GM23338 (cell line): ENCODE data around the gene NCS1. TPM values are rescaled to one million over a fixed set of nuclear protein-coding genes. Genes with fewer than 3 reads are reported as not detected.

Experiments used
- ATAC-seq: fragments of 200-7000 bp; cut with Tn5 transposase; 3 replicates; pipeline ENCODE4 v1.9.1; 2020
- DNase-seq: peaks from one replicate; pipeline ENCODE4 v3.0.0-alpha.2; 2015; ENCODE audit warnings: low spot score
- H2AFZ ChIP-seq: fragments of 200-600 bp; sonication (generic); 2 replicates; pipeline ENCODE4 v1.8.0; 2016; ENCODE audit warnings: antibody characterized with exemption, mild to moderate bottlenecking, moderate library complexity
- H3F3A ChIP-seq: fragments of 200-600 bp; sonication (generic); replicated peaks from 2 replicates; pipeline ENCODE4 v1.8.0; 2017; ENCODE audit warnings: antibody characterized with exemption, mixed run types, low read depth
- H3K27ac ChIP-seq: fragments of 200-600 bp; sonication (generic); 2 replicates; pipeline ENCODE4 v1.6.1; 2016; ENCODE audit warnings: low read depth
- H3K27me3 ChIP-seq: fragments of 200-600 bp; sonication (generic); 2 replicates; pipeline ENCODE4 v1.8.0; 2016; ENCODE audit warnings: mild to moderate bottlenecking, mixed run types, moderate library complexity; ENCODE audit not compliant: insufficient read depth
- H3K36me3 ChIP-seq: fragments of 200-600 bp; sonication (generic); 2 replicates; pipeline ENCODE4 v1.8.0; 2016; ENCODE audit warnings: mild to moderate bottlenecking; ENCODE audit not compliant: insufficient read depth
- H3K4me1 ChIP-seq: fragments of 200-600 bp; sonication (generic); 2 replicates; pipeline ENCODE4 v1.8.0; 2016; ENCODE audit warnings: mild to moderate bottlenecking, moderate library complexity; ENCODE audit not compliant: insufficient read depth
- H3K4me2 ChIP-seq: fragments of 200-600 bp; sonication (generic); 2 replicates; pipeline ENCODE4 v1.7.1; 2017; ENCODE audit warnings: mixed run types
- H3K4me3 ChIP-seq: fragments of 200-600 bp; sonication (generic); 2 replicates; pipeline ENCODE4 v1.6.1; 2016; ENCODE audit warnings: mixed run types
- H3K79me2 ChIP-seq: fragments of 200-600 bp; sonication (generic); replicated peaks from 2 replicates; pipeline ENCODE4 v1.8.0; 2017; ENCODE audit warnings: mild to moderate bottlenecking; ENCODE audit not compliant: insufficient read depth
- H3K9me2 ChIP-seq: fragments of 200-600 bp; sonication (generic); 2 replicates; pipeline ENCODE4 v1.8.0; 2017; ENCODE audit not compliant: insufficient read depth
- H4K20me1 ChIP-seq: fragments of 200-600 bp; sonication (generic); replicated peaks from 2 replicates; pipeline ENCODE4 v1.8.0; 2017; ENCODE audit warnings: mild to moderate bottlenecking; ENCODE audit not compliant: insufficient read depth
- H3K27ac Mint-ChIP-seq: 2 replicates; pipeline ENCODE4 v1.8.0; 2020; ENCODE audit warnings: inconsistent platforms, mild to moderate bottlenecking, moderate library complexity, mixed read lengths
- H3K27me3 Mint-ChIP-seq: 3 replicates; pipeline ENCODE4 v1.8.0; 2022; ENCODE audit warnings: low read depth, mild to moderate bottlenecking, moderate library complexity, mixed read lengths, inconsistent platforms; ENCODE audit not compliant: insufficient read depth, poor library complexity
- H3K36me3 Mint-ChIP-seq: 3 replicates; pipeline ENCODE4 v1.8.0; 2021; ENCODE audit warnings: low read depth, mild to moderate bottlenecking, inconsistent platforms, moderate library complexity, mixed read lengths
- H3K4me1 Mint-ChIP-seq: 3 replicates; pipeline ENCODE4 v1.8.0; 2020; ENCODE audit warnings: mild to moderate bottlenecking, inconsistent platforms, mixed read lengths
- H3K4me3 Mint-ChIP-seq: 3 replicates; pipeline ENCODE4 v1.8.0; 2021; ENCODE audit warnings: moderate library complexity, mild to moderate bottlenecking, inconsistent platforms, mixed read lengths
- H3K9me3 Mint-ChIP-seq: 3 replicates; pipeline ENCODE4 v1.8.0; 2020; ENCODE audit warnings: moderate library complexity, mild to moderate bottlenecking, inconsistent platforms, mixed read lengths
- EZH2 ChIP-seq: fragments of 200-600 bp; sonication (generic); IDR thresholded peaks from one replicate; pipeline ENCODE4 v1.8.0; 2017; ENCODE audit warnings: antibody characterized with exemption, mild to moderate bottlenecking, low read depth; ENCODE audit not compliant: unreplicated experiment
- EZH2phosphoT487 ChIP-seq: fragments of 200-600 bp; sonication (generic); IDR thresholded peaks from one replicate; pipeline ENCODE4 v1.8.1; 2018; ENCODE audit warnings: antibody characterized with exemption; ENCODE audit not compliant: unreplicated experiment
- JUNB ChIP-seq: IDR thresholded peaks from one replicate; pipeline ENCODE4 v1.6.1; 2016; ENCODE audit warnings: antibody characterized with exemption; ENCODE audit not compliant: unreplicated experiment
- NANOG ChIP-seq: IDR thresholded peaks from 2 replicates; pipeline ENCODE4 v1.6.1; 2016; ENCODE audit warnings: antibody characterized with exemption, borderline replicate concordance
- POLR2AphosphoS5 ChIP-seq: IDR thresholded peaks from 2 replicates; pipeline ENCODE4 v1.6.1; 2016; ENCODE audit warnings: antibody characterized with exemption, low read depth
- STAT1 ChIP-seq: IDR thresholded peaks from one replicate; pipeline ENCODE4 v1.6.1; 2016; ENCODE audit warnings: antibody characterized with exemption; ENCODE audit not compliant: unreplicated experiment
- ZNF114 ChIP-seq: fragments of 250-450 bp; sonication (Bioruptor Pico); IDR thresholded peaks from 2 replicates; pipeline ENCODE4 v1.5.0; 2020; ENCODE audit warnings: mild to moderate bottlenecking, moderate library complexity
- ZNF331 ChIP-seq: fragments of 250-450 bp; sonication (Bioruptor Pico); IDR thresholded peaks from 2 replicates; pipeline ENCODE4 v1.5.0; 2020; ENCODE audit warnings: low read depth, mild to moderate bottlenecking, moderate library complexity
- polyA plus RNA-seq: library from polyadenylated mRNA; unstranded; fragments of >200 nt; fragmentation: Nextera tagmentation; extraction: Ambion mirVana; gene quantifications from 2 replicates; pipeline ENCODE4 v1.2.1, GENCODE V29; 2016
- total RNA-seq: library from RNA; depleted of rRNA; stranded (reverse); fragments of >200 nt; shearing (Covaris generic); gene quantifications from 2 replicates; pipeline ENCODE4 v1.2.3, GENCODE V29; 2014
- TF ChIP-seq, protein P1 (sequence below): fragments of 250-450 bp; sonication (Bioruptor Pico); IDR thresholded peaks from 2 replicates; pipeline ENCODE4 v1.5.0; 2020; ENCODE audit warnings: mild to moderate bottlenecking, moderate library complexity
- TF ChIP-seq, protein P2 (sequence below): IDR thresholded peaks from one replicate; pipeline ENCODE4 v1.6.1; 2018; ENCODE audit warnings: antibody characterized with exemption; ENCODE audit not compliant: unreplicated experiment
- TF ChIP-seq, protein P3 (sequence below), 2 experiments: fragments of 200-600 bp in 1 of 2; sonication (generic) in 1 of 2; conservative IDR thresholded peaks; 2 replicates each; pipeline versions ENCODE4 v1.5.1 to v1.6.1; 2016 to 2017; ENCODE audit warnings: antibody characterized with exemption in 2 of 2, low read depth in 2 of 2, mild to moderate bottlenecking in 2 of 2, moderate library complexity in 1 of 2
- TF ChIP-seq, protein P4 (sequence below): IDR thresholded peaks from 2 replicates; pipeline ENCODE4 v1.6.1; 2016; ENCODE audit warnings: antibody characterized with exemption

Gene NCS1
- total and polyA plus RNA-seq, 2 experiments from 2014 or later, result 8.2 to 34.3 TPM

DNA sequence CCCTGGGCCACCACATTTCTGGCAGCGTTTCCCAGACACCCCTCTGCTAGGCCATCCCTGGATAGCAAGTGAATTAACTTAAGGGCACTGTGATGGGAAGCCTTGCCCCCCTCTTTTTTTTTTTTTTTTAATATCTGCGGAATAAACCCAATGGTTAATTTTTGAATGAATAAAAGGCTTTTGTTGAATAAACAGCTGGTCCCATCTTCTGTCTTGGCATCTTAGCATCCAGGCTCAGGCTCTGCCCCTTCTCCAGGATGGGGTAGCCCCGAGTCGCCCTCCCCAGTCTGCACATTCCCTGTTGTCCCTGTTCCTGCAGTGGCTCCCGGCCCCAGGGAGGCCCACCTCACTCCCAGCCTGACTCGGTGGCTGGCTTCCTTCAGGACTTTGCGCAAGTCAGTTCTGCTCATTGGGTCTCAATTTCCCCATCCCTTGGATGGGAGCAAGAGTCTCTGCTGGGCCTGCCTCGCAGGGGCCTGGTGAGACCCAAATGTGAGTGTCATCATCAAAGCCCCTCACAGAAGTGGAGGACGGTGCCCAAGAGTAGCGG lies 64.3 kb downstream of the NCS1 start (continued):
- TF ChIP-seq, protein P1, sequence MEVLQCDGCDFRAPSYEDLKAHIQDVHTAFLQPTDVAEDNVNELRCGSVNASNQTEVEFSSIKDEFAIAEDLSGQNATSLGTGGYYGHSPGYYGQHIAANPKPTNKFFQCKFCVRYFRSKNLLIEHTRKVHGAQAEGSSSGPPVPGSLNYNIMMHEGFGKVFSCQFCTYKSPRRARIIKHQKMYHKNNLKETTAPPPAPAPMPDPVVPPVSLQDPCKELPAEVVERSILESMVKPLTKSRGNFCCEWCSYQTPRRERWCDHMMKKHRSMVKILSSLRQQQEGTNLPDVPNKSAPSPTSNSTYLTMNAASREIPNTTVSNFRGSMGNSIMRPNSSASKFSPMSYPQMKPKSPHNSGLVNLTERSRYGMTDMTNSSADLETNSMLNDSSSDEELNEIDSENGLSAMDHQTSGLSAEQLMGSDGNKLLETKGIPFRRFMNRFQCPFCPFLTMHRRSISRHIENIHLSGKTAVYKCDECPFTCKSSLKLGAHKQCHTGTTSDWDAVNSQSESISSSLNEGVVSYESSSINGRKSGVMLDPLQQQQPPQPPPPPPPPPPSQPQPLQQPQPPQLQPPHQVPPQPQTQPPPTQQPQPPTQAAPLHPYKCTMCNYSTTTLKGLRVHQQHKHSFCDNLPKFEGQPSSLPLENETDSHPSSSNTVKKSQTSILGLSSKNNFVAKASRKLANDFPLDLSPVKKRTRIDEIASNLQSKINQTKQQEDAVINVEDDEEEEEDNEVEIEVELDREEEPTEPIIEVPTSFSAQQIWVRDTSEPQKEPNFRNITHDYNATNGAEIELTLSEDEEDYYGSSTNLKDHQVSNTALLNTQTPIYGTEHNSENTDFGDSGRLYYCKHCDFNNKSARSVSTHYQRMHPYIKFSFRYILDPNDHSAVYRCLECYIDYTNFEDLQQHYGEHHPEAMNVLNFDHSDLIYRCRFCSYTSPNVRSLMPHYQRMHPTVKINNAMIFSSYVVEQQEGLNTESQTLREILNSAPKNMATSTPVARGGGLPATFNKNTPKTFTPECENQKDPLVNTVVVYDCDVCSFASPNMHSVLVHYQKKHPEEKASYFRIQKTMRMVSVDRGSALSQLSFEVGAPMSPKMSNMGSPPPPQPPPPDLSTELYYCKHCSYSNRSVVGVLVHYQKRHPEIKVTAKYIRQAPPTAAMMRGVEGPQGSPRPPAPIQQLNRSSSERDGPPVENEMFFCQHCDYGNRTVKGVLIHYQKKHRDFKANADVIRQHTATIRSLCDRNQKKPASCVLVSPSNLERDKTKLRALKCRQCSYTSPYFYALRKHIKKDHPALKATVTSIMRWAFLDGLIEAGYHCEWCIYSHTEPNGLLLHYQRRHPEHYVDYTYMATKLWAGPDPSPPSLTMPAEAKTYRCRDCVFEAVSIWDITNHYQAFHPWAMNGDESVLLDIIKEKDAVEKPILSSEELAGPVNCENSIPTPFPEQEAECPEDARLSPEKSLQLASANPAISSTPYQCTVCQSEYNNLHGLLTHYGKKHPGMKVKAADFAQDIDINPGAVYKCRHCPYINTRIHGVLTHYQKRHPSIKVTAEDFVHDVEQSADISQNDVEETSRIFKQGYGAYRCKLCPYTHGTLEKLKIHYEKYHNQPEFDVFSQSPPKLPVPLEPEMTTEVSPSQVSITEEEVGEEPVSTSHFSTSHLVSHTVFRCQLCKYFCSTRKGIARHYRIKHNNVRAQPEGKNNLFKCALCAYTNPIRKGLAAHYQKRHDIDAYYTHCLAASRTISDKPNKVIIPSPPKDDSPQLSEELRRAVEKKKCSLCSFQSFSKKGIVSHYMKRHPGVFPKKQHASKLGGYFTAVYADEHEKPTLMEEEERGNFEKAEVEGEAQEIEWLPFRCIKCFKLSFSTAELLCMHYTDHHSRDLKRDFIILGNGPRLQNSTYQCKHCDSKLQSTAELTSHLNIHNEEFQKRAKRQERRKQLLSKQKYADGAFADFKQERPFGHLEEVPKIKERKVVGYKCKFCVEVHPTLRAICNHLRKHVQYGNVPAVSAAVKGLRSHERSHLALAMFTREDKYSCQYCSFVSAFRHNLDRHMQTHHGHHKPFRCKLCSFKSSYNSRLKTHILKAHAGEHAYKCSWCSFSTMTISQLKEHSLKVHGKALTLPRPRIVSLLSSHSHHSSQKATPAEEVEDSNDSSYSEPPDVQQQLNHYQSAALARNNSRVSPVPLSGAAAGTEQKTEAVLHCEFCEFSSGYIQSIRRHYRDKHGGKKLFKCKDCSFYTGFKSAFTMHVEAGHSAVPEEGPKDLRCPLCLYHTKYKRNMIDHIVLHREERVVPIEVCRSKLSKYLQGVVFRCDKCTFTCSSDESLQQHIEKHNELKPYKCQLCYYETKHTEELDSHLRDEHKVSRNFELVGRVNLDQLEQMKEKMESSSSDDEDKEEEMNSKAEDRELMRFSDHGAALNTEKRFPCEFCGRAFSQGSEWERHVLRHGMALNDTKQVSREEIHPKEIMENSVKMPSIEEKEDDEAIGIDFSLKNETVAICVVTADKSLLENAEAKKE (CRISPR knock-in tag), result no peak

DNA sequence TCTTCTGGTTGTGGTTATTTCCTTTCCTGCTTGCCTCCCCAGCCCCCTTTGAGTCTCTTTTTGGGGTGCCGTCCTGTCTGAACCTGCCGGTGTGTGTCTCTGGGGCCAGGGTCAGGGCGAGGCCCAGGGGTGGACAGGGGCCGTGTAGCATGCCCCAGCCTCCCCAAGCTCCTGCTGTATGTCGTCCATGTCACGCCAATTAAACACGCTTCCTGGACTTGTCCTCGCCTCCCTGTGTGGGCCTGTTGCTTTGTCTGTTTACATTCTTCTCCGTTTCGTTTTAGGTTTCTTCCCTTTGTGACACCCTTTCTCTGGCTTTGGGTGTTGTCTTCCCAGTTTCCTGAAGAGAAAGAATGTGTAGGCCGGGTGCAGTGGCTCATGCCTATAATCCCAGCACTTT lies 64.9 kb downstream of the NCS1 start:
- H3K4me1 Mint-ChIP-seq, result peaks cover 28% of the 10 kb centered on the region
- Histone ChIP-seq H3K4me2 (no peak overlapping the region), H4K20me1 (no peaks in the 10 kb centered on the region), H3K36me3 (no peaks in the 10 kb centered on the region; the same call in 1 of the 2 replicates), H3K9me2 (no peaks in the 10 kb centered on the region), H3K4me3 (no peak overlapping the region), H3K27me3 (no peaks in the 10 kb centered on the region), H2AFZ (no peak overlapping the region), H3K79me2 (no peaks in the 10 kb centered on the region), H3F3A (no peaks in the 10 kb centered on the region), H3K4me1 (no peaks in the 10 kb centered on the region), H3K27ac (no peak overlapping the region)
- H3K9me3 Mint-ChIP-seq, result no peaks in the 10 kb centered on the region; the same call in 1 of the 3 replicates
- DNase-seq (no peak), ATAC-seq (no peak)
- no peak overlapping the region for H3K27ac Mint-ChIP-seq
- H3K4me3 Mint-ChIP-seq, result no peak overlapping the region
- H3K27me3 Mint-ChIP-seq, result peaks cover 16% of the 10 kb centered on the region
- H3K36me3 Mint-ChIP-seq, result peaks cover 13% of the 10 kb centered on the region
- TF ChIP-seq, protein P2, sequence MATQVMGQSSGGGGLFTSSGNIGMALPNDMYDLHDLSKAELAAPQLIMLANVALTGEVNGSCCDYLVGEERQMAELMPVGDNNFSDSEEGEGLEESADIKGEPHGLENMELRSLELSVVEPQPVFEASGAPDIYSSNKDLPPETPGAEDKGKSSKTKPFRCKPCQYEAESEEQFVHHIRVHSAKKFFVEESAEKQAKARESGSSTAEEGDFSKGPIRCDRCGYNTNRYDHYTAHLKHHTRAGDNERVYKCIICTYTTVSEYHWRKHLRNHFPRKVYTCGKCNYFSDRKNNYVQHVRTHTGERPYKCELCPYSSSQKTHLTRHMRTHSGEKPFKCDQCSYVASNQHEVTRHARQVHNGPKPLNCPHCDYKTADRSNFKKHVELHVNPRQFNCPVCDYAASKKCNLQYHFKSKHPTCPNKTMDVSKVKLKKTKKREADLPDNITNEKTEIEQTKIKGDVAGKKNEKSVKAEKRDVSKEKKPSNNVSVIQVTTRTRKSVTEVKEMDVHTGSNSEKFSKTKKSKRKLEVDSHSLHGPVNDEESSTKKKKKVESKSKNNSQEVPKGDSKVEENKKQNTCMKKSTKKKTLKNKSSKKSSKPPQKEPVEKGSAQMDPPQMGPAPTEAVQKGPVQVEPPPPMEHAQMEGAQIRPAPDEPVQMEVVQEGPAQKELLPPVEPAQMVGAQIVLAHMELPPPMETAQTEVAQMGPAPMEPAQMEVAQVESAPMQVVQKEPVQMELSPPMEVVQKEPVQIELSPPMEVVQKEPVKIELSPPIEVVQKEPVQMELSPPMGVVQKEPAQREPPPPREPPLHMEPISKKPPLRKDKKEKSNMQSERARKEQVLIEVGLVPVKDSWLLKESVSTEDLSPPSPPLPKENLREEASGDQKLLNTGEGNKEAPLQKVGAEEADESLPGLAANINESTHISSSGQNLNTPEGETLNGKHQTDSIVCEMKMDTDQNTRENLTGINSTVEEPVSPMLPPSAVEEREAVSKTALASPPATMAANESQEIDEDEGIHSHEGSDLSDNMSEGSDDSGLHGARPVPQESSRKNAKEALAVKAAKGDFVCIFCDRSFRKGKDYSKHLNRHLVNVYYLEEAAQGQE, result no peak
- TF ChIP-seq EZH2 (no peak), EZH2phosphoT487 (no peak), NANOG (no peak), STAT1 (no peak), ZNF331 (CRISPR knock-in tag) (no peak), JUNB (no peak), ZNF114 (CRISPR knock-in tag) (no peak), POLR2AphosphoS5 (no peak)
- TF ChIP-seq, protein P3, sequence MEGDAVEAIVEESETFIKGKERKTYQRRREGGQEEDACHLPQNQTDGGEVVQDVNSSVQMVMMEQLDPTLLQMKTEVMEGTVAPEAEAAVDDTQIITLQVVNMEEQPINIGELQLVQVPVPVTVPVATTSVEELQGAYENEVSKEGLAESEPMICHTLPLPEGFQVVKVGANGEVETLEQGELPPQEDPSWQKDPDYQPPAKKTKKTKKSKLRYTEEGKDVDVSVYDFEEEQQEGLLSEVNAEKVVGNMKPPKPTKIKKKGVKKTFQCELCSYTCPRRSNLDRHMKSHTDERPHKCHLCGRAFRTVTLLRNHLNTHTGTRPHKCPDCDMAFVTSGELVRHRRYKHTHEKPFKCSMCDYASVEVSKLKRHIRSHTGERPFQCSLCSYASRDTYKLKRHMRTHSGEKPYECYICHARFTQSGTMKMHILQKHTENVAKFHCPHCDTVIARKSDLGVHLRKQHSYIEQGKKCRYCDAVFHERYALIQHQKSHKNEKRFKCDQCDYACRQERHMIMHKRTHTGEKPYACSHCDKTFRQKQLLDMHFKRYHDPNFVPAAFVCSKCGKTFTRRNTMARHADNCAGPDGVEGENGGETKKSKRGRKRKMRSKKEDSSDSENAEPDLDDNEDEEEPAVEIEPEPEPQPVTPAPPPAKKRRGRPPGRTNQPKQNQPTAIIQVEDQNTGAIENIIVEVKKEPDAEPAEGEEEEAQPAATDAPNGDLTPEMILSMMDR (conservative IDR thresholded peaks at IDR 0.05; ENCODE audit: low read depth in 2 of 2), result no peak
- TF ChIP-seq, protein P4, sequence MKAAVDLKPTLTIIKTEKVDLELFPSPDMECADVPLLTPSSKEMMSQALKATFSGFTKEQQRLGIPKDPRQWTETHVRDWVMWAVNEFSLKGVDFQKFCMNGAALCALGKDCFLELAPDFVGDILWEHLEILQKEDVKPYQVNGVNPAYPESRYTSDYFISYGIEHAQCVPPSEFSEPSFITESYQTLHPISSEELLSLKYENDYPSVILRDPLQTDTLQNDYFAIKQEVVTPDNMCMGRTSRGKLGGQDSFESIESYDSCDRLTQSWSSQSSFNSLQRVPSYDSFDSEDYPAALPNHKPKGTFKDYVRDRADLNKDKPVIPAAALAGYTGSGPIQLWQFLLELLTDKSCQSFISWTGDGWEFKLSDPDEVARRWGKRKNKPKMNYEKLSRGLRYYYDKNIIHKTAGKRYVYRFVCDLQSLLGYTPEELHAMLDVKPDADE, result no peak
